Smooth muscle cell of the brain vasculature (primary cell): Measurements from ENCODE around the gene FEN1.

Experiments
- DNase-seq: peaks from one replicate; pipeline ENCODE4 v3.0.0-alpha.2; 2012; ENCODE audit warnings: low read depth, low spot score

Gene FEN1

DNA sequence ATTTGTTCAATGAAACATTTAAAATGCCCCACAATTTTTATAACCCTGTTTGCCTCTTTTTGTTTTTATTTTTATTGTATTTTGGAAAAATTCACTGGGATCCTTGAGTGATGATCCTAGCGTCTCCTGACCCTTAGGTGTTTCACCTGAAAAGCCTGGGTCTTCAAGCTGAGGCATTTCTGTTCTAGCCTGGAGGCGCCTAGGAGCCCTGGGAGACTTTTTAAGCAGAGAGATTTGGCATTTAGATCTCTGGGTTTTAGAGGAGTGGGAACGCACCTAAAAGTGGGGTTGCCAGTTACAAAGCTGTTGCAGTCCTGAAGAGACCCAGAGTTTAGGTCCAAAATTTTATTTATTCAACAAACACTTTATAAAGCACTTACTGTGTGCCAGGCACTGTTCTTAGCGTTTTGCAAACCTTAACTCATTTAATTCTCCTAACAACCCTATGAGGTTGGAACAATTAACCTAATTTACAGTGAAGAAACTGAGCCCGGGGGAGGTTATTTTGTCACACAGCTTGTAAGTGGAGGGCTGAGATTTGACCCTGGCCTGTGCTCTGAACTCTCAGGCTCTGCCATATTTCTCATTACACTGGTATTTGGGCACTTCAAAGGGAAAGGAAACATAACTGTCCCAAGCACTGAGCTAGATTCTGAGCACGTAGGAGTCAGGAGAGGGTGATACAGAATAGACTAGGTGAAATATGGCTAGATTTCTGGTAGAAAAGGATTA is 24.9 kb downstream of the FEN1 start:
- no peak for DNase-seq

DNA sequence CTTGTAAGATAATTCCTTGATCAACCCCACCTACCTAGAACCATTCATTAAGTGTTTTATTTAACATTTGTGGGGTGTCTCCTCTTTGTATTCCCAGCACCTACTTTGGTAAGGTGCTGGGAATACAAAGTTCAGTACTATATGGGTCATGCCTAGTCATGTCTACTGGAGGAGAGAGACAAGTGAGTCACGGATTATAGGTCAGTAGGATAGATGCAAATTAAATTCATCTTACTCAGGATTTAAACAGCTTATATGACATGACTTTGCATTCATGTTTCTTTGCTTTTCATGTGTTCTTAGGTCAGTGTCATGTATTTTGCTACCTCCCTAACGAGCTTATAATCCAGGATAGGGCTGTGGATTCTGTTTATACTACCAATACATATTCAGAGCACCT is 27.5 kb downstream of the FEN1 start:
- no peak for DNase-seq

DNA sequence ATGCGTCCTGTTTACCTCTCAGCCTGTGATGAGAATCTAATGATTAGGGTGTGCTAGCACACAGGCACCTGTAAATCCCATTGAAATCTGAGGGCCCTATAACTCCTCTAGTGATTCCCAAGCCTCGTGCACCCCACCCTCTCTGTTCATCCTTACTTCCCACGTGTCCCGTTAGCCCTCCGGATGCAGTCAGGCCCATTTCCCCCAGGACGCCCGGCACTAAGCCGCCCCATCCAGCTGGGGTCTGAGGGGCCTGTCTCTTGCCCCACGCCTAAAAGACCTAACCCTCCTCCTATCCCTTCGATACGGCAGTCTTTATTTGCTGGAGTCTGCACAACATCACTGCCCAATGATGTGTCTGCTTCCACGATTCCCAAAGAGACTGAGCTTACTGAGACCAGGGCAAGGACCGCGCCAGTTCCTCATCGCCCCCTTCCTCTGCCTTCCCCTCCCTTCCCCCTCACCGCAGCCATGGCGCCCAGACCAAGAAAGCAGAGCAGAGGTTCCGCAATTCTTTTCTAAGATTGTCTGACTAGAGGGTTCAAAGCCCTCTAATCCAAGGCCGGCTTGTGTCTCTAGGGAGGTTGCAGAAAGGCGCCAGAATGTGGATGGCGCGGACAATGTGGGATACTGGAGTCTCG is 34.3 kb downstream of the FEN1 start:
- DNase-seq = no peak

GRCh38 chr11:61827571-61828378 is 35.1 kb downstream of the FEN1 start, which contains the start of gene FADS2:
Gene FADS2, plus strand, starts transcription at chr11:61828300. Its CDS starts 91 bp downstream, at chr11:61828391.
- DNase-seq = peak; percentile 85

DNA sequence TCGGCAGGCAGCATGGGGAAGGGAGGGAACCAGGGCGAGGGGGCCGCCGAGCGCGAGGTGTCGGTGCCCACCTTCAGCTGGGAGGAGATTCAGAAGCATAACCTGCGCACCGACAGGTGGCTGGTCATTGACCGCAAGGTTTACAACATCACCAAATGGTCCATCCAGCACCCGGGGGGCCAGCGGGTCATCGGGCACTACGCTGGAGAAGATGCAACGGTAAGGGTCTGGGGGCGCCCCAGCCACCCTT is 35.6 kb downstream of the FEN1 start:
- DNase-seq = no peak

DNA sequence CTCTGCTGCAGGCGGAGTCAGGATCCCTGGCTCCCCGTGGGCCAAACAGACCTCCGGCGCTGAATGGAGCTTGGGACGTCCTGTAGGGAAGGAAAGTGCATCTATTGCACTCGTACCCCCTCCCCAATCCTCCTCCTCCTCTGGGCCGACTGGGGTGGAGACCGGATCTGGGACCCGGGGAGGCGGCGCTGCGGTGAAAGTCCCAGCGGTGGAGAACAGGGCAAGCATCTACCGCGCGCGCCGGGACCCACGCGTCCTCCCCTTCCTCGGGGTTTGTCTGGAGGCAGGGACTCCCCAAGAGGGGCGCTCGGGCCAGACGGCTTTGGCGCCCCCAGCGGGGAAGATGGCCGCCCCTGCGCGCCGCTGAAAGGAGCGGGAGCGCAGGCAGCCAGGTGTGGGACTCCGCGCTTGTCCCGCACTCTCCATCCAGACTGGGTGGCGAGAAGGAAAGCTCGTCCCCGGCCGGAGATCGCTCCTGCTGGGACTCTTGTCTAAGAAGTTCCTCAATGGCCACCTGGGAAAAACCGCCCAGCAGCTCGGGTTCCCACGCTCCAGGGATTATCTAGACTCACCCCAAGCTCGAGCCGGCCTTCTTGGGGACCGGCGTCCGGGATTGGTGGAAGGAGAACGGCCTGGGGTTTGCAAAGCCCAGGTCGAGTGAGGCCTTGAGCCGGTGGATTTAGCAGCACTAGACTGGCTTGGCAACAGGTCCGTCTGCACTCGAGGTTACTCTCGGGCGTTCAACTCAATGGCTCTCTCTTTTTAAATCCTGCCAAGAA is 36.1 kb downstream of the FEN1 start:
- DNase-seq = no peak

DNA sequence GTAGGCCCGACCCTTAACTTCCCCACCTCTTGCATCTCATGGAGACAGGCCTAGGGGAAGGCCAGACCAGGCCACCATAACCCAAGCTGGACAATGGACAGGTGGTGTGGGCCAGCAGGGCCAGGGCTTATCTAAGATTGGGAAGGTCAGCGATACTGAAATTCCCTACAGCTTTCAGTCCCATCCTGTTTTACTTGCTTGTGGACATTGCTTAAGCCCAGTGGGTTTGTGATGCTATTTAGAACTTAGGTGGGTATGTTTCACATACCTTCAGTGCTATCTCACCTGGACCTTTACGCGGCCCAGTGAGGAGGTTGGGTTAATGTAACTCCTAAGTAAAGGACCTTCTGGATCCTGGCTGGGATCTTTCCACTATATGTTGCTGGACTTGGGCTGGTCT is 37.1 kb downstream of the FEN1 start:
- no peak for DNase-seq

- no peak for DNase-seq
Measured at GRCh38 chr11:61830237-61831105, 37.8 kb downstream of the FEN1 start.

- no peak for DNase-seq
Measured at GRCh38 chr11:61832207-61832606, 39.5 kb downstream of the FEN1 start.

DNA sequence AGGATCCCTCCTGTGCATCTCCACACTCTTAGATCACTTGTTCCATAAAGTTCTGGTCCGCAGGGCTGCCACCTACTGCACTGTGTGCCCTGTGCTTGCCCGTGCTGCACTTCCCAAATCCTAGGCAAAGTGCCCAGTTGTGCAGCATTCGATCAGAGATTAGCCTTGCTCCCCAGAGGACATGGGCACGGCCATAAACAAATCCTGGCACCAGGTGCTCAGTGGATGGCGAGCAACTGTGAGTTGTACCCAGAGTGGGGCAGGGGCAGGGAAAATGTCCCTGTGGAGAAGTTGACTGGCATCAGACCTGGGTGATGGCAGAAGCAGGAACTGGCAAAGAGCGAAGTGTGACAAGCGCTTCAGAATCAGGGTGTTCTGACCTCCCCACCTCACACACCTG is 40.0 kb downstream of the FEN1 start:
- no peak for DNase-seq

DNA sequence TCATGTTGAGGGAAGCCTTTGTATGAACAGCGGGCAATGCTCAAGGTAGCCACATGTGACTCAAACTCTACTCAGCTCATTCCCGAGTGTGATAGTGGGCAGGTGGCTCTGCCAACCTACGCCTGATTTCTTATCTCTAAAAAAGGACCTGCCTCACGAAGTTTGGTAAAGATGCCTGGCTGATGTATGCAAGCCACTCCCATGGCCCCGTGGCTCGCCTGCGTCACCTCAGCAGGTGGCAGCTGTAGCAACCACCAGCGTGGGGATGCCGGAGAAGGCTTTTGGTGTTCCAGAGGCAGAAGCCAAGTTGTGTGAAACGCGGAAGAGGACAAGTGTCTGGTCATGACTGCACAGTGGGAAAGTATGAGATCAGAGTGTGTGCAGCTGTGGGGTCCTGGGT is 40.8 kb downstream of the FEN1 start:
- no peak for DNase-seq

- DNase-seq = no peak
Measured at GRCh38 chr11:61833926-61834277, 41.2 kb downstream of the FEN1 start.

- DNase-seq = no peak
Measured at GRCh38 chr11:61834278-61835048, 41.8 kb downstream of the FEN1 start.

DNA sequence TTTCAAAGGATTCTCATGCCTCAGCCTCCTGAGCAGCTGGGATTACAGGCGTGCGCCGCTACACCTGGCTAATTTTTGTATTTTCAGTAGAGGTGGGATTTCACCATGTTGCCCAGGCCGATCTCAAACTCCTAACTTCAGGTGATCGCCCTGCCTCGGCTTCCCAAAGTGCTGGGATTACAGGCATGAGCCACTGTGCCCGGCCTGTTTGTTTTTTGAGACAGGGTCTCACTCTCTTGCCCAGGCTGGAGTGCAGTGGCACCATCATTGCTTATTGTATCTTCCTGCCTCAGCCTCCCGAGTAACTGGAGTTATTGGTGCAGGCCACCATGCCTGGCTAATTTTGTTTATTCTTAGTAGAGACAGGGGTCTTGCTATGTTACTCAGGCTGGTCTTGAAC is 43.5 kb downstream of the FEN1 start:
- no peak for DNase-seq

GRCh38 chr11:61837411-61838005 is 44.8 kb downstream of the FEN1 start:
- DNase-seq = no peak

DNA sequence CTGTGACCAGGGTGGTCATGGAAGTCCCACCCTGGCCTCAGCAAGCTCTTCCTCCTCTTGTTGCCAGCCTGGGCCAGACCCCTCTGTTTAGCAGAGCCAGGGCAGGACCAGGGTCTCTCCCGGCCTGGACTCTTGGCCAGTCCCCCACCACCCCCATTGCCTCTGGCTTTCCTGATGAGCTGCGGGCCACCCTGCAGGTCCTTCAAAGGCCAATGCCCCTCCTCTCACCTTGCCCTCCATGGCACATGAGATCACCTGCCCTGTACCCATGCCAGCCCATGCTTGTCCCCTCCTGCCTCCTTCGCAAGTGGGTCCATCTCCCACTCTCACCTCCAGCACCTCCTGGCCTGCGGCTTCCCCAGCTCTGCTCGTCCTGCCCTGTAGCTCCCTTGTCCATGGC is 45.8 kb downstream of the FEN1 start:
- DNase-seq = no peak

GRCh38 chr11:61838921-61839320 is 46.2 kb downstream of the FEN1 start:
- no peak for DNase-seq

GRCh38 chr11:61839742-61840141 is 47.0 kb downstream of the FEN1 start:
- no peak for DNase-seq

GRCh38 chr11:61840371-61840770 is 47.7 kb downstream of the FEN1 start:
- DNase-seq = no peak
